ENCODE data around the gene KCNK5.

Gene KCNK5

DNA sequence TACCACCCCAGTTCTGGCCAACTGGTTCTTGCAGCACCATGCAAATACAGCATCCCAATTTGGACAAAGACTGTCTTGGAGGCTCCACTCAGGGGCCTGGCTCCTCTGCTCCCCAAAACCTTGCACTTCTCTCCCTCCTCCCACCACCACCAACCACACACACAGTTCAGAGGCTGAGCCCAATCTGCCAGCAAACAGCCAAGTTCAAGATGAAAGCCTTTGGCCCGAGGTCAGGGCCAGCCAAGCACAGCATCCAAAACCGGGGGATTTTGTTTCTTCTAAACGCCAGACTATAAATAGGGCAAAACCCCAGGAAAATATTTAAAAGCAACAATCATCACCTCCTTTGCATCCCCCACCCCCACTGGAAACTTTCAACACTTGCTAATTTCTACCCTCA lies 5.7 kb downstream of the KCNK5 start:
- no peak for DNase-seq (ENCODE audit: low read depth)
- H3K4me3 ChIP-seq (ENCODE audit: low read depth, low read length) = no peak overlapping the region
- TF ChIP-seq, protein P1, sequence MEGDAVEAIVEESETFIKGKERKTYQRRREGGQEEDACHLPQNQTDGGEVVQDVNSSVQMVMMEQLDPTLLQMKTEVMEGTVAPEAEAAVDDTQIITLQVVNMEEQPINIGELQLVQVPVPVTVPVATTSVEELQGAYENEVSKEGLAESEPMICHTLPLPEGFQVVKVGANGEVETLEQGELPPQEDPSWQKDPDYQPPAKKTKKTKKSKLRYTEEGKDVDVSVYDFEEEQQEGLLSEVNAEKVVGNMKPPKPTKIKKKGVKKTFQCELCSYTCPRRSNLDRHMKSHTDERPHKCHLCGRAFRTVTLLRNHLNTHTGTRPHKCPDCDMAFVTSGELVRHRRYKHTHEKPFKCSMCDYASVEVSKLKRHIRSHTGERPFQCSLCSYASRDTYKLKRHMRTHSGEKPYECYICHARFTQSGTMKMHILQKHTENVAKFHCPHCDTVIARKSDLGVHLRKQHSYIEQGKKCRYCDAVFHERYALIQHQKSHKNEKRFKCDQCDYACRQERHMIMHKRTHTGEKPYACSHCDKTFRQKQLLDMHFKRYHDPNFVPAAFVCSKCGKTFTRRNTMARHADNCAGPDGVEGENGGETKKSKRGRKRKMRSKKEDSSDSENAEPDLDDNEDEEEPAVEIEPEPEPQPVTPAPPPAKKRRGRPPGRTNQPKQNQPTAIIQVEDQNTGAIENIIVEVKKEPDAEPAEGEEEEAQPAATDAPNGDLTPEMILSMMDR (IDR thresholded peaks at IDR 0.05; ENCODE audit: low read depth, low read length) = no peak
- TF ChIP-seq MYC (IDR thresholded peaks at IDR 0.05; ENCODE audit: low read depth, low read length) = no peak
- TF ChIP-seq, protein P2, sequence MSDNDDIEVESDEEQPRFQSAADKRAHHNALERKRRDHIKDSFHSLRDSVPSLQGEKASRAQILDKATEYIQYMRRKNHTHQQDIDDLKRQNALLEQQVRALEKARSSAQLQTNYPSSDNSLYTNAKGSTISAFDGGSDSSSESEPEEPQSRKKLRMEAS (IDR thresholded peaks at IDR 0.05; ENCODE audit: low read depth, low read length) = no peak
- no peak for TF ChIP-seq POLR2A (IDR thresholded peaks at IDR 0.05; ENCODE audit: extremely low read depth, insufficient read length)

DNA sequence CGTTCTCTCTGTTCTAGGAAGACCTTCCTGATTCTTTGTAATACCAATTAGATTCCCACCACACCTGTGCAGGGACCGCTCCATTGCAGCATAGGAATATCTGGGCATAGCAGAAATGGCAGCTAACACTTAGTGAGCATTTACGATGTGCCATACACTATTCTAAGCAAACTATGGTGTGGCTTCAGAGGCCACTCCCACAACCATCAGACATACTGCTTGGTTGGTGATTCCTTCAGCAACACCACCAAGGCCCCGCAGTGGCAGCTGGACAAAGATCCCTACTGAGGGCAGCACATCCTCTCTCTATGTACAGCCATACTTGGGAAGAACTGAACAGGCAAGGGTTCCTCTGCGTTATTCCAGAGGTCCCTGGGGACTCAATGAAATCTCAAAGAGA lies 6.2 kb downstream of the KCNK5 start:
- TF ChIP-seq MYC (IDR thresholded peaks at IDR 0.05; ENCODE audit: low read depth, low read length) (no peak), POLR2A (IDR thresholded peaks at IDR 0.05; ENCODE audit: extremely low read depth, insufficient read length) (no peak)
- TF ChIP-seq, protein P1 (IDR thresholded peaks at IDR 0.05; ENCODE audit: low read depth, low read length) = no peak
- TF ChIP-seq, protein P2 (IDR thresholded peaks at IDR 0.05; ENCODE audit: low read depth, low read length) = no peak
- no peak for DNase-seq (ENCODE audit: low read depth)

DNA sequence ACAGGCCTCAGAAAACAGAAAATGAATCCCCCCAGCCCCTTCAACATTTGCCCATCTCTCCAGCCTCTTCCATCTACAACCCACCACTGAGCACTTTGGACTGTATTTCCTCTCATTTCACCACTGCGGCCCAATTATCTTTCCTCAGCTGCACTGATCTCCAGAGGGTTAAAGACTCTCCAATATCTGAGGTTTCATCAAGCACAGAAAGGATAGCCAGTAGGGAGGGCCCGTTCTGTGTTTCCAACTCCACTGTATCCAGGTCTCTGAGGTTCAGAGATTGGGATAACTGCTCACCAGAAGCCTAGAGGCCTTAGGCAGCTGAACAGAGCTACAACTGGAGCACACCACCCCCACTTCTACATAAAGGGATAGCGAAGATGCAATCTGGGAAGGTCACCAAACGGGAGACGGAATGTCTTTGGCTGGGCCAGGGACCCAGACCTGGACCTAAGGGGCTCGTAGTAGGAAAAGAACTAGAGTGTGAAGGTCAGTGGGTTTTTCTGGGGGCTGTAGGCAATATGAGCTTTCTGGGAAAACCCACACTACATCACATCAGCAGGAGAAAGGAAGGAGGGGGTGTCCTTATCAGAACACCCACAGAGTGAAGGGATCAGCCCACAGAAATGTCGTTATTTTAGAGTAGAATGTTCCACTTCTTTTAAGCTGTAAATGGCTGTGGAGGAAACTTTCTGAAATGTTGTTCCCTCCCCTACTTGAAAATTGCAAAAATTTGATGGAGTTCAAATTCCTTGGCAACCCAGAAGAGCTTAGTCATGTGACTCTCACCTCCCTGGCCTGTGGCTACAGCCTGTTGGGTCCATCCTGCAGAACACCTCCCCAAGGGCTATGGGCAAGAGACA lies 7.3 kb downstream of the KCNK5 start:
- TF ChIP-seq, protein P1 (IDR thresholded peaks at IDR 0.05; ENCODE audit: low read depth, low read length) = no peak

More for the DNA sequence above, 6.2 kb downstream of the KCNK5 start:
- H3K4me3 ChIP-seq (ENCODE audit: low read depth, low read length) = no peak overlapping the region

DNA sequence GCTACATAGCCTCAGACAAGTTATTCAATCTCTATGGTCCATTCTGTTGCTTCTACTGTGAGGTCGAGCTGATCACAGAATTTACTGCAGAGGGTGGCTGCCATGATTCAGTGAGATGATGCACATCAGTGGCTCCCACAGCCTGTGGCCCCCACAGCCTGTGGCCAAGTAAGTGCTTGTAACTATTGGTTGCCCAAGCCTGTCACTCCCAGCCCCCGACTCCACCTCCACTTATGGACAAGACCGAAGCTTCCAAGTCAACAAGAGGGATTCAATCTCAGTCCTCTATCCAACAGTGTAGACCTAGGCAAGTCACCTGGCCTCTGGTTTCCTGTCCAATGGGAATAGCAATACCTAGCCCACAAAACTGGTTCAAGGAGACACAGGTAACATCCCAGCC lies 8.2 kb downstream of the KCNK5 start:
- TF ChIP-seq, protein P2 (IDR thresholded peaks at IDR 0.05; ENCODE audit: low read depth, low read length) = no peak
- no peak for TF ChIP-seq POLR2A (IDR thresholded peaks at IDR 0.05; ENCODE audit: extremely low read depth, insufficient read length)
- H3K4me3 ChIP-seq (ENCODE audit: low read depth, low read length) = no peak overlapping the region
- DNase-seq (ENCODE audit: low read depth) = no peak

More for the DNA sequence above, 7.3 kb downstream of the KCNK5 start:
- H3K4me3 ChIP-seq (ENCODE audit: low read depth, low read length) = no peak overlapping the region
- DNase-seq (ENCODE audit: low read depth) = no peak

DNA sequence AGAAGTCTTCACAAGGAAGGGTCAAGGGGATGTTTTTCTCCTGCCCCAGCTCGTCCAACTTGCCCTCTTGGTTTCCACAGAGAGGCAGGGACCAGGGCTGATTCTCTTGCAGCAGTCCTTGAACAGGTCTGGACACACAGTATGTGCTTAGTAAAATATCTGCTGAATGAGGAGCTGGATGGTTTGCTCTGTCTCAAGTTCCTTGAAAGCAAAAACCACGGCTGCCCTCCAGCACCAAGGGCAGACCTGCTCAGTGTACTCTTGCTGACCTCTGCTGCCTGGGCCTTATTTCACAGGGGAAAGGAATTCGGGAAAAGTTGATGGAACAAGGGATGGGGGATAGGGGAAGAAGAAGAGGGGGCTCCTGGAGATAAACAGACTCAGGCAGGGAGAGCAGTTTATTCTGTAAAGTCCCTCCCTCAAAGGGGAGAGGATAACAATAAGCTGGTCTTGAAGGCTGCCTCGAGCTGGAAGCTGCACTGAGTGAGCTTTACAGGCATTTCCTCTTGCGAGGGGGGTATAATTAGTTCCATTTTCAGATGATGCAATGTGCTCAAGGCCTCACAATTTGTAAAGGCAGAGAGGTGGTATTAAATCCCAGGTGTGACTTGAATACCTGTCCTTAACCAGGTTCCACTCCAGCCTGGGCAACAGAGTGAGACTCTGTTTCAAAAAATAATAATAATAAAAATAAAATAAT lies 10.3 kb downstream of the KCNK5 start:
- DNase-seq (ENCODE audit: low read depth) = peak; percentile 81
- TF ChIP-seq POLR2A (IDR thresholded peaks at IDR 0.05; ENCODE audit: extremely low read depth, insufficient read length) = no peak
- peak; percentile 38; the same call in 1 of the 2 replicates for TF ChIP-seq MYC (IDR thresholded peaks at IDR 0.05; ENCODE audit: low read depth, low read length)
- TF ChIP-seq, protein P1 (IDR thresholded peaks at IDR 0.05; ENCODE audit: low read depth, low read length) = no peak
- TF ChIP-seq, protein P2 (IDR thresholded peaks at IDR 0.05; ENCODE audit: low read depth, low read length) = no peak
- no peak overlapping the region for H3K4me3 ChIP-seq (ENCODE audit: low read depth, low read length)

DNA sequence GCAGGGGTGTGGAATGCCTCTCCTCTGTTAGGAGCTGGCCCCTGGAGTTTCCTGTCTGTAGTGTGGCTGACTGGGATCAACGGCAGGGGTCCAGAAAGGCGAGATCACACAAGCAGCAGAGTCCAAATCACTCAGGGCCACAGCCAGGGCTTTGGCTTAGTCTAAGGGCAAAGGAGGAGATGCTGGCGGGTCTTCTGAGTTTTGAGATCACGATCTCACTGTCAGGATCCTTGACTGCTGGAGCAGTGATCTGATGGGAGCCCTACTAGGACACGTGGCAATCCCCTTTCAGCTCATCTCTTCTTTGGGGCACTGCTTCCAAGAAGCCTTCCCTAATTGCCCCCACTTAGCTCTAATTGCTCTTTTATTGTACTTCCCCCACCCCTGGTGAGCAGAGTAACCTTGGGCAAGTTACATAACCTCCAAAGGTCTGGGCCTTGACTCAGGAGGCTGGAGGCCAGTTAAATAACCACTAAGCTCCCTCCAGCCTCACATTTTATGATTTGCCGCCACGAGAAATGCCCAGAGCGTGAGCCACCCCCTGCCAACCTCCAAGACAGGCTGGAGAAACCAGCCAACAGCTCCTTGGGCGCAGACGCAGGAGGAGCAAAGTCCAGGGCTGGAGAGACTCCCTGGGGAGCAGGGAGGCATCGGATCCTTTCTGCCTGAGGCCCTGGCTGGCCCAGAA lies 12.0 kb downstream of the KCNK5 start:
- DNase-seq (ENCODE audit: low read depth) = peak; percentile 67
- H3K4me3 ChIP-seq (ENCODE audit: low read depth, low read length) = no peak overlapping the region
- TF ChIP-seq, protein P1 (IDR thresholded peaks at IDR 0.05; ENCODE audit: low read depth, low read length) = no peak
- TF ChIP-seq MYC (IDR thresholded peaks at IDR 0.05; ENCODE audit: low read depth, low read length) (no peak), POLR2A (IDR thresholded peaks at IDR 0.05; ENCODE audit: extremely low read depth, insufficient read length) (no peak)
- TF ChIP-seq, protein P2 (IDR thresholded peaks at IDR 0.05; ENCODE audit: low read depth, low read length) = no peak

All from NB4 (cell line).